ENCODE results near the gene OLFML3.

OLFML3 gene

DNA sequence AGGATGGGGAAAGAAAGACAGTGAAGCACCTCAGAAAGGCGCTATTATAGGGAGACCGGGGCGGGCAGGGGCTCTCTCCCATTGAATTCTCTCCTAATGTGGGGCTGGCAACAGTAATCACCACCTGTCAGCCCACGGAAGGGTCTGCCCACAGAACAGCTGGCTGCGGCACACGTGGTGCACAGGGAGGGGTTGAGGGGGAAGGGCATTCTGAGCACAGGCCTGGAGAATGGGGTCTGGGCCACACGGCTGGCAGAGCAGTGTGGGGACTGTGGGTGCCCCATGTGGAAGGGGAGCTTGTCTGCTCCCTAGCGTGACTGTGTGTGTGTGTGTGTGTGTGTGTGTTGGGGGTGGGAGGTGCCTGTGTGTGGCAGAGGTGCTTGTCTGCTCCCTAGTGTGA, 4.1 kb downstream of the OLFML3 start:
- no peak for DNase-seq (ENCODE audit: low read depth)
- no peak overlapping the region for H3K4me3 ChIP-seq (ENCODE audit: low read depth, low read length)
- TF ChIP-seq, protein P1, sequence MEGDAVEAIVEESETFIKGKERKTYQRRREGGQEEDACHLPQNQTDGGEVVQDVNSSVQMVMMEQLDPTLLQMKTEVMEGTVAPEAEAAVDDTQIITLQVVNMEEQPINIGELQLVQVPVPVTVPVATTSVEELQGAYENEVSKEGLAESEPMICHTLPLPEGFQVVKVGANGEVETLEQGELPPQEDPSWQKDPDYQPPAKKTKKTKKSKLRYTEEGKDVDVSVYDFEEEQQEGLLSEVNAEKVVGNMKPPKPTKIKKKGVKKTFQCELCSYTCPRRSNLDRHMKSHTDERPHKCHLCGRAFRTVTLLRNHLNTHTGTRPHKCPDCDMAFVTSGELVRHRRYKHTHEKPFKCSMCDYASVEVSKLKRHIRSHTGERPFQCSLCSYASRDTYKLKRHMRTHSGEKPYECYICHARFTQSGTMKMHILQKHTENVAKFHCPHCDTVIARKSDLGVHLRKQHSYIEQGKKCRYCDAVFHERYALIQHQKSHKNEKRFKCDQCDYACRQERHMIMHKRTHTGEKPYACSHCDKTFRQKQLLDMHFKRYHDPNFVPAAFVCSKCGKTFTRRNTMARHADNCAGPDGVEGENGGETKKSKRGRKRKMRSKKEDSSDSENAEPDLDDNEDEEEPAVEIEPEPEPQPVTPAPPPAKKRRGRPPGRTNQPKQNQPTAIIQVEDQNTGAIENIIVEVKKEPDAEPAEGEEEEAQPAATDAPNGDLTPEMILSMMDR (IDR thresholded peaks at IDR 0.05; ENCODE audit: control insufficient read depth, extremely low read depth, insufficient read depth) = no peak

DNA sequence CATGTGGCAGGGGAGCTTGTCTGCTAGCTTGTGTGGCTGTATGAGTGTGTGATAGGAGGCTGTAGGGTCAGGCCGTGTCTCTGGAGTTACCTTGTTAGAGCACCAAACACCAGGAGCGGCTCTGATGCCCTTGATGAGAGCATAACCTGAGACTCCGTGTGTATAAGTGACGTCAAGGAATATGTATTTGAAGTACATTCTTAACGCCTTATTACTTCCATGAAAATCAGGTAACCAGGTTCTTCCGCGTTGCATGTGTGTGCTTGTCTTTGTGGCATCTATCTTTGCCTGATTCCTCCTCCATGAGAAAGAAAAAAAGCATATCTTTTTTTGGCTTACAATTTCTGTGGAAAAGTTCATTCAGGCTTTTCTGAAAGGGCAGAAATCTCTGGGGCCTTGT, 4.6 kb downstream of the OLFML3 start:
- DNase-seq (ENCODE audit: low read depth) = no peak
- TF ChIP-seq, protein P1 (IDR thresholded peaks at IDR 0.05; ENCODE audit: control insufficient read depth, extremely low read depth, insufficient read depth) = no peak
- no peak overlapping the region for H3K4me3 ChIP-seq (ENCODE audit: low read depth, low read length)

DNA sequence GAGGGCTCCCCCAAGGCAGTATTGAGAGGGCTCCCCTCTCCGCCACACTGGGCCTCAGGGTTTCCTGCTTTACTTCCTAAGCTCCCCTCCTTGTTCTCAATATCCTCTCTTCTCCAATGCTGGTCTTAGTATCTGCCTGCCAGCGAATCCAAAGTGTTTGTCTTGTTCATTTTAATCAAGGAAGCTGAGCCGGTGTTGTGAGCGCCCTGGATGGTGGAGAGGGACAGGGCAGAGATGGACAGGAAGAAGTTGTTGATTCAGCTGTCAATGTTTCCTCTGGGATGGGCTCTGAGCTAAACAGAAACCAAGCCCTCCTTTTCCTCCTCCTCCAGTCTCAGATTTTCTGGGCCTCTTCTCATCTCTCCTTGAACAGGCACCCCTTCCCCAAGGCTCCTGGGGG, 5.4 kb downstream of the OLFML3 start:
- no peak for DNase-seq (ENCODE audit: low read depth)
- no peak overlapping the region for H3K4me3 ChIP-seq (ENCODE audit: low read depth, low read length)
- TF ChIP-seq, protein P1 (IDR thresholded peaks at IDR 0.05; ENCODE audit: control insufficient read depth, extremely low read depth, insufficient read depth) = no peak

DNA sequence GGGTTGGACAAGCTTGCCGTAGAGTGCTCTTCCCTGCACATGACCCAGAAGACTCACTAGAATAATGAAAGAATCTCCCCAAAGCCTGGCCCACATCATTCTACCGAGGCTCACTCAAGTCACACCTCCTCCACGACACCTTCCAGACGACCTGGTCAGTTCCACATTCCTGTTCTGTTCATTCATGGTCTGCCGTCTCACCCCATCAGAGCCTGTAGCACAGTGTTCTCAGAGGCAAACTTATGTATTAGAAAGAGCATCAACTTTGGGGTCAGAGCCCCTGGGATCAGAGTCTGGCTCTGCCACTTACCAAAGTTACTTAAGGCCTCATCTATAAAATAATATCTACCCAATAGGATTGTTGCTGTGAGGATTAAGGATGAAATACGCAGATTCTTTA, 7.5 kb downstream of the OLFML3 start:
- H3K4me3 ChIP-seq (ENCODE audit: low read depth, low read length) = no peak overlapping the region
- no peak for DNase-seq (ENCODE audit: low read depth)
- TF ChIP-seq, protein P1 (IDR thresholded peaks at IDR 0.05; ENCODE audit: control insufficient read depth, extremely low read depth, insufficient read depth) = no peak

DNA sequence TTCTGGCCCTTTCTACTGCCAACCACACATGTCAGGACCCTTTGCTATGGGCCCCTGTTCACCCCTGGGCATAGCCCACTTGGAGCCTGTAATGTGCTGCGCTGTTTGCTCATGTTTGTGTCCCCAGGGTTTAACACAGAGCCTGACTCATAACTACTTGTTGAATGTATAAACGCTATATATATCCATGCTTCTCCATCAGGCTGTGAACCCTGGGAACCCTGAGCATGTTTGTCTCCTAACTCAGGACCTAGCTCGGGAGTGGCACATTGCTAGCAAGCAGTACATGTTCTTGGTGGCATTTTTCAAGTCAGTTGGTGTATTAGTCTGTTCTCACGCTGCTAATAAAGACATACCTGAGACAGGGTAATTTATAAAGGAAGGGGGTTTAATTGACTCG, 8.0 kb downstream of the OLFML3 start:
- TF ChIP-seq, protein P1 (IDR thresholded peaks at IDR 0.05; ENCODE audit: control insufficient read depth, extremely low read depth, insufficient read depth) = no peak
- DNase-seq (ENCODE audit: low read depth) = no peak

DNA sequence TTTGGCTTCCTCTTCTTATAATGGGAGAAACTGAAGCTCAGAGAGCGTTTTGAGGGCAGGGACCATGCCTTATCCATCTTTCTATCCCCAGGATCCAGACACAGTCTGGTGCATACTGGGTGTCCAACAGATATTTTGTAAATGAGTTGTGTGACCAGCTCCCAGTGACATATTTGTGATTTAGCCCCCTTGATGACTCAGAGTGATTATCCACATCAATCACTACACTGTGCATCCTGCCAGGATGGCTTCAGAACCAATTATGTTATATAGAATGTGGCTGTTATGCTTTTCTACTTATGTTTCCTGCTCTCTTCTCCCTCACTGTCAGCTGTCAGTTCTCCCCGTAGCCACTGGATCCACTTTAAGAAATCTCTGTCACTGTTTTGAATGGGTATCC, 11.3 kb downstream of the OLFML3 start:
- DNase-seq (ENCODE audit: low read depth) = no peak
- no peak overlapping the region for H3K4me3 ChIP-seq (ENCODE audit: low read depth, low read length)
- TF ChIP-seq, protein P1 (IDR thresholded peaks at IDR 0.05; ENCODE audit: control insufficient read depth, extremely low read depth, insufficient read depth) = no peak

More for the DNA sequence above, 8.0 kb downstream of the OLFML3 start:
- H3K4me3 ChIP-seq (ENCODE audit: low read depth, low read length) = no peak overlapping the region

DNA sequence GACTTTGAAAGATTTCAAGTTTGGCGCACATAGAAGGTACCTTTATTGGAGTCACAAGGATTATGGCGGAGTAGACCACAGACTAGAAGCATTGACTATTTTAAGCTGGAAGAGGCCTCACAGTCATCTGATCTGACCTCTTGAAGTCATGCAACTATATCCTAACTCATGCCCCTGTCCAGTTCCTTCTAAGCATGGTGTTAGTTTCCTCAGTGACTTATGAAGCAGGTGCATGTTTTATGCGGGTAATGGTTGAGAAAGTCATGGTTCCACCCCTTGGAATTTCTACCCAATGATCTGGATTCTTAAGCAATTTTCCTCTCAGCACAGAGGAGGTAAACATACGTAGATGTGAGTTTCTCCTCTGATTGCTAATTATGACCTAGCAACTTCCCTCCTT, 11.7 kb downstream of the OLFML3 start:
- no peak for DNase-seq (ENCODE audit: low read depth)
- TF ChIP-seq, protein P1 (IDR thresholded peaks at IDR 0.05; ENCODE audit: control insufficient read depth, extremely low read depth, insufficient read depth) = no peak
- H3K4me3 ChIP-seq (ENCODE audit: low read depth, low read length) = no peak overlapping the region
